ENCODE data around the gene FGGY. TPM values are rescaled to one million over a fixed set of nuclear protein-coding genes. Genes with fewer than 3 reads are reported as not detected.

FGGY gene
- total RNA-seq, 2 donors from 2014 or later: 16.0 to 21.8 TPM

DNA sequence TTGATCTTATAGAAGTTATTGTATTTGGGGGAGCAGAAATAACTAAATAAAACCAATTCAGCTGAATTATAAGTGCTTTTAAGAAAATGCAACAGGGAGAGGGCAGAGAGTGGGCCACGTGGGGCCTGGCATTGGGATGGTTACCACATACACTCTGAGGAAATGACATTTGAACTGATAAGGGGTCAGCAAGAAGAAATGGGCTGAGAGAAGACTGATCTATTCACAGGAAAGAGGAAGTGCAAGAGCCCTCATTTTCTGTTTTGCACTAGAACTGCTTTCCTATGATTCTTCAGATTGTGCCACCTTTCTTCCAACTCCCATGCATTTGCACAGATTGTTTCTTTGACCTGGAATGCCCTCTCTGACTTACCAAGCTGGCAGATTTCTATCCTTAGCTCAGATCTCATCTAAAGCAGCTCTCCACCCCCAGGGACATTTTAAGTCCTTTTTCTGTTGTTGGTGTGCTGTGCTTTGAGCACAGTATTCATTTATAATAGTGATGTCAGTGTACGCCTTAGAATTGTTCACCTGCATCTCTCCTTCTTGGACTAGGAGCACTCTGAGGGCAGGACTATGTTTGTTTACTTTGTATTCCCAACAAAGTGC, 115.9 kb downstream of the FGGY start:
- TF ChIP-seq, protein P1, sequence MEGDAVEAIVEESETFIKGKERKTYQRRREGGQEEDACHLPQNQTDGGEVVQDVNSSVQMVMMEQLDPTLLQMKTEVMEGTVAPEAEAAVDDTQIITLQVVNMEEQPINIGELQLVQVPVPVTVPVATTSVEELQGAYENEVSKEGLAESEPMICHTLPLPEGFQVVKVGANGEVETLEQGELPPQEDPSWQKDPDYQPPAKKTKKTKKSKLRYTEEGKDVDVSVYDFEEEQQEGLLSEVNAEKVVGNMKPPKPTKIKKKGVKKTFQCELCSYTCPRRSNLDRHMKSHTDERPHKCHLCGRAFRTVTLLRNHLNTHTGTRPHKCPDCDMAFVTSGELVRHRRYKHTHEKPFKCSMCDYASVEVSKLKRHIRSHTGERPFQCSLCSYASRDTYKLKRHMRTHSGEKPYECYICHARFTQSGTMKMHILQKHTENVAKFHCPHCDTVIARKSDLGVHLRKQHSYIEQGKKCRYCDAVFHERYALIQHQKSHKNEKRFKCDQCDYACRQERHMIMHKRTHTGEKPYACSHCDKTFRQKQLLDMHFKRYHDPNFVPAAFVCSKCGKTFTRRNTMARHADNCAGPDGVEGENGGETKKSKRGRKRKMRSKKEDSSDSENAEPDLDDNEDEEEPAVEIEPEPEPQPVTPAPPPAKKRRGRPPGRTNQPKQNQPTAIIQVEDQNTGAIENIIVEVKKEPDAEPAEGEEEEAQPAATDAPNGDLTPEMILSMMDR (IDR thresholded peaks at IDR 0.05): no peak
- DNase-seq (ENCODE audit: low spot score): no peak
- no peak overlapping the region for H3K4me3 ChIP-seq
- H3K36me3 ChIP-seq: no peaks in the 10 kb centered on the region
- no peaks in the 10 kb centered on the region for H3K27me3 ChIP-seq
- H3K9me3 ChIP-seq: no peaks in the 10 kb centered on the region
- no peak overlapping the region for H3K27ac ChIP-seq
- peaks cover 0 to 4% of the 10 kb centered on the region in 2 donors for H3K4me1 ChIP-seq

DNA sequence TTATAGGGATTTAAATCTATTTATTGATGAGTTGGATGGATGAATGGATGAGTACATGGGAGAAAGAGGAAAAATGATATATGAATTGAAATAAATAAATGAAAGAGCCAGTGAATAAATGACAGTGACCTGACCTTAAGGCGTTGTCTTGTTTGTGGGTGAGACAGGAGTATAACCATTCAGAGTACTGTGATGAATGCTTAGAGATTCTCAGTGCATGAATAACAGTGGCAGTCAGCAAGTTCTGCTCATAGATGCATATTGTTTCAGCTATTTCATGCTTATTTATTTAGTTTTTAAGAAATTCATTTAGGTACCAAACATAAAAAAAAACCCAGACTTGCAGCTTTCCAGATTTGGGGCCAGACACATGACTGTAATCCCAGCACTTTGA, 116.4 kb downstream of the FGGY start:
- H3K4me1 ChIP-seq: peaks cover 0 to 4% of the 10 kb centered on the region in 2 donors

DNA sequence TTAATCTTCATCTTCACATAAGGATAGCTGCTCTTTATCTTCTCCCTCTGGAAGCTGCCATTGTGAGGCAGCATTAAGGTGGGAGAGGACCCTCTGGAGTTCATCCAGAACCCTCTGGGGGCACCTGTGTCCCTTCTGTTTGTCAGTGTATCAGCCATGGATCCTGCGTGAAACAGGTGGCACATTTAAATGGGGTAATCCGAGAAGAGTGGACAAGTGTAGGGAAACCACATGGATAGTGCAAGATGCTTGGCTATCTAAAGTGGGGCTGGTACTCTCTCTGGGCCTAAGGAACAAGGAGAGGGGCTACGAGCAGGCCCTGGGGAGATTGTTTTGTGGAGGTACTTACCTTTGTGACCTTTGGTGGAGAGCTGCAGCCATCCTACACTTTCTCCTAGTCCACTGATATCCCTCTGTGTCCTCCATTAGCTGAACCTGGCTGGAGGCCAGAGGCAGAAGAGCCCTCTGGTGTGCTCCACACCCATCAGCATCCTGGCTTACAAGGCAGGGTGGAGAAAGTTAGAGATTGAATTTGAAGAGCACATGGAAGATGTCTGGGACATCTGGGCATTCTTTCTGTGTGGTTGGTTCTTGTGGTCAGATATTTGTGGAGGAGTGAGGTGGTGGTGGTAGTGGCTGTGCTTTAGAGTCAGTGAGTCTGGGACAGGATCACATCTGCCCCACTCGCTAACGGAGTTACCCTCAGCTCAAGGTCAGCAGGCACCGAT, 117.7 kb downstream of the FGGY start:
- H3K27me3 ChIP-seq: no peaks in the 10 kb centered on the region

More for the DNA sequence above, 116.4 kb downstream of the FGGY start:
- H3K9me3 ChIP-seq: no peaks in the 10 kb centered on the region
- no peak for DNase-seq (ENCODE audit: low spot score)
- no peak overlapping the region for H3K27ac ChIP-seq
- H3K27me3 ChIP-seq: no peaks in the 10 kb centered on the region
- no peak overlapping the region for H3K4me3 ChIP-seq
- TF ChIP-seq, protein P1 (IDR thresholded peaks at IDR 0.05): no peak
- no peaks in the 10 kb centered on the region for H3K36me3 ChIP-seq

DNA sequence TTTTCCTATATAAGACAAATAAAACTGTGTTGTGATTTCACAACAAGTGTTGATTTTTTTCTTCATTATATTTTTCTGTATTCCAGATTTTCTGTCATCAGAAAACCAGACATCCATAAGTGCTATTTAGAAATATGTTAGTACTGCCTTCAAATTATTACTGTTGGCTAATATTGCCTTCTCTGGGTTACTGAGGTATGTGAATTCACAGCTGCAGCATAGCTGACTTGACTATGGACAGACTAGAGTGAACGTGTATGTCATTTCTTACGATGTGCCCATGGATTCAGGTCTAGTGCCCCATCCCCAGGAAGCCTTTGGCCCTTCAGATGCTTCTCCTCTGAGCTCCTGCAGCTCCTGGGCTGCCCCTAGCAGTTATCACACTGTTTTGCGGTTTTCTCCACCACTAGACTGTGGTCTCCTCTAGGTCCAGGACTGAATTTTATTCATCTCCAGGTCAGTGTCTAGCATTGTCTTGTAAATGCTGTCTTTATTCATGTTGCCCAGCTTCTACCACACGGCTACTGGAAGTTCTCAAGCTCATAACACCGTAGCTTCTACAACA, 118.5 kb downstream of the FGGY start:
- Histone ChIP-seq H3K4me3 (no peak overlapping the region), H3K27ac (no peak overlapping the region), H3K36me3 (no peaks in the 10 kb centered on the region), H3K4me1 (no peaks in the 10 kb centered on the region), H3K9me3 (no peaks in the 10 kb centered on the region), H3K27me3 (no peaks in the 10 kb centered on the region)
- DNase-seq (ENCODE audit: low spot score): no peak
- TF ChIP-seq, protein P1 (IDR thresholded peaks at IDR 0.05): no peak

More for the DNA sequence above, 117.7 kb downstream of the FGGY start:
- no peaks in the 10 kb centered on the region for H3K9me3 ChIP-seq
- no peak for DNase-seq (ENCODE audit: low spot score)
- no peak overlapping the region for H3K4me3 ChIP-seq
- TF ChIP-seq, protein P1 (IDR thresholded peaks at IDR 0.05): no peak
- H3K27ac ChIP-seq: no peak overlapping the region
- H3K4me1 ChIP-seq: no peaks in the 10 kb centered on the region
- no peaks in the 10 kb centered on the region for H3K36me3 ChIP-seq

DNA sequence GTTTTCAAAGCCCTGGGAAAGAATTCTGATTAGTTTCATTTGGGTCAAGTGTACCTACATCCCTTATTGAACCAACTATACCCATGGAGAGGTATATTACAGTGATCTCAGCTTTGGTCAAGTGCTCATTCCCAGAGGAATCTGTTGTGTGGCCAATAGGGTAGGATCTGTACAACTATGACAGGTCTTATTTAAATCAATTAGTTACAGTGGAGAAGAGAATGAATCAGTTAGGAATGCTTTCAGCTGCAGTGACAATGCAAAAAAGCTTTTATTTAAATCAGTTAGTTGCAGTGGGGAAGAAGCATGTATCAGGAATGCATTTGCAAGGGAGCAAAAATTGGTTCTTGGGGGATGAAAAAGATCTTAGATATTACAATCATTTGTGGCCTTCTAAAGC, 119.0 kb downstream of the FGGY start:
- no peaks in the 10 kb centered on the region for H3K4me1 ChIP-seq

More for the DNA sequence above, 119.0 kb downstream of the FGGY start:
- Histone ChIP-seq H3K9me3 (no peaks in the 10 kb centered on the region), H3K36me3 (no peaks in the 10 kb centered on the region), H3K4me3 (no peak overlapping the region), H3K27me3 (no peaks in the 10 kb centered on the region), H3K27ac (no peak overlapping the region)
- DNase-seq (ENCODE audit: low spot score): no peak
- TF ChIP-seq, protein P1 (IDR thresholded peaks at IDR 0.05): no peak
